ENCODE measurements around the gene C5orf15. TPM values are rescaled to one million over a fixed set of nuclear protein-coding genes. Genes with fewer than 3 reads are reported as not detected.

Gene C5orf15
- total and polyA plus RNA-seq, 4 donors: 21.2 to 32.4 (median 28.7) TPM

GRCh38 chr5:133959643-133960042 is 8.8 kb downstream of the C5orf15 start:
- Histone ChIP-seq H3K9me3 (ENCODE audit: control insufficient read depth in 4 of 4, low read length in 3 of 4) (no peaks in the 10 kb centered on the region), H3K4me1 (ENCODE audit: control insufficient read depth in 4 of 4, insufficient read depth in 4 of 4, low read length in 3 of 4) (no peaks in the 10 kb centered on the region), H3K27ac (ENCODE audit: low read depth in 1 of 2, low read length in 2 of 2) (no peak overlapping the region), H3K36me3 (ENCODE audit: control insufficient read depth in 4 of 4, insufficient read depth in 3 of 4, low read depth in 1 of 4, low read length in 3 of 4) (peaks cover 2 to 9% (median 4%) of the 10 kb centered on the region in 4 donors), H3K4me3 (ENCODE audit: low read depth in 1 of 3, low read length in 3 of 3) (no peak overlapping the region), H3K9ac (ENCODE audit: low read depth in 1 of 2, low read length in 2 of 2) (no peak overlapping the region), H3K27me3 (ENCODE audit: control insufficient read depth in 4 of 4, insufficient read depth in 4 of 4, low read length in 3 of 4) (no peaks in the 10 kb centered on the region)
- 96% methylated on average over 11 of the region's 11 CpGs for WGBS
- TF ChIP-seq GABPA (IDR thresholded peaks at IDR 0.05 in 1 of 2, conservative IDR thresholded peaks at IDR 0.05 in 1 of 2): no peak
- no peak for TF ChIP-seq FOXA2 (IDR thresholded peaks at IDR 0.05)
- no peak for TF ChIP-seq YY1 (IDR thresholded peaks at IDR 0.05)
- no peak for TF ChIP-seq SP1 (IDR thresholded peaks at IDR 0.05)
- TF ChIP-seq, protein P1, sequence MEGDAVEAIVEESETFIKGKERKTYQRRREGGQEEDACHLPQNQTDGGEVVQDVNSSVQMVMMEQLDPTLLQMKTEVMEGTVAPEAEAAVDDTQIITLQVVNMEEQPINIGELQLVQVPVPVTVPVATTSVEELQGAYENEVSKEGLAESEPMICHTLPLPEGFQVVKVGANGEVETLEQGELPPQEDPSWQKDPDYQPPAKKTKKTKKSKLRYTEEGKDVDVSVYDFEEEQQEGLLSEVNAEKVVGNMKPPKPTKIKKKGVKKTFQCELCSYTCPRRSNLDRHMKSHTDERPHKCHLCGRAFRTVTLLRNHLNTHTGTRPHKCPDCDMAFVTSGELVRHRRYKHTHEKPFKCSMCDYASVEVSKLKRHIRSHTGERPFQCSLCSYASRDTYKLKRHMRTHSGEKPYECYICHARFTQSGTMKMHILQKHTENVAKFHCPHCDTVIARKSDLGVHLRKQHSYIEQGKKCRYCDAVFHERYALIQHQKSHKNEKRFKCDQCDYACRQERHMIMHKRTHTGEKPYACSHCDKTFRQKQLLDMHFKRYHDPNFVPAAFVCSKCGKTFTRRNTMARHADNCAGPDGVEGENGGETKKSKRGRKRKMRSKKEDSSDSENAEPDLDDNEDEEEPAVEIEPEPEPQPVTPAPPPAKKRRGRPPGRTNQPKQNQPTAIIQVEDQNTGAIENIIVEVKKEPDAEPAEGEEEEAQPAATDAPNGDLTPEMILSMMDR (IDR thresholded peaks at IDR 0.05; ENCODE audit: low read depth, low read length, missing input control): no peak
- TF ChIP-seq, protein P2, sequence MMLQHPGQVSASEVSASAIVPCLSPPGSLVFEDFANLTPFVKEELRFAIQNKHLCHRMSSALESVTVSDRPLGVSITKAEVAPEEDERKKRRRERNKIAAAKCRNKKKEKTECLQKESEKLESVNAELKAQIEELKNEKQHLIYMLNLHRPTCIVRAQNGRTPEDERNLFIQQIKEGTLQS (IDR thresholded peaks at IDR 0.05): no peak
- no peak for TF ChIP-seq HNF4A (conservative IDR thresholded peaks at IDR 0.05)
- DNase-seq (ENCODE audit: low spot score): no peak

DNA sequence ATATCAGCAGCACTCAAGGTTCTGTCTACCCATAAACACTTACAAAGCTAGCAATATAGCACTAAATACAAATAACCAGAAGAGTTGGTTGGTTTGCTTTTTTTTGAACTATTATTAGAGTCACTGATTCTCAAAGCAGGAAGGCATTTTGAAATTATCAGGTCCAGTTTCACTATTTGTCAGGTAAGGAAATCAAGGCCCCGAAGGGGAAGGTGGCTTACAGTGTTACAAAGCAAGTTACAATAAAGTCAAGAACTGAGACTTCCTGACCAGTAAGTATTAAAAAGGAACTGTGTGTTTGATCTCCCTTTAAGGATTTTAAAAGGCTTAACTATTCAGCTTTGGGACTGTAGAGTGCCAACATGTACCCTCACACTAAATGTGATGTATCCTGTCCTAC is 10.8 kb downstream of the C5orf15 start:
- Histone ChIP-seq H3K27ac (ENCODE audit: low read depth in 1 of 2, low read length in 2 of 2) (no peak overlapping the region), H3K36me3 (ENCODE audit: control insufficient read depth in 4 of 4, insufficient read depth in 3 of 4, low read depth in 1 of 4, low read length in 3 of 4) (peaks cover 2 to 9% (median 4%) of the 10 kb centered on the region in 4 donors), H3K9me3 (ENCODE audit: control insufficient read depth in 4 of 4, low read length in 3 of 4) (no peaks in the 10 kb centered on the region), H3K4me3 (ENCODE audit: low read depth in 1 of 3, low read length in 3 of 3) (no peak overlapping the region), H3K27me3 (ENCODE audit: control insufficient read depth in 4 of 4, insufficient read depth in 4 of 4, low read length in 3 of 4) (no peaks in the 10 kb centered on the region), H3K9ac (ENCODE audit: low read depth in 1 of 2, low read length in 2 of 2) (no peak overlapping the region), H3K4me1 (ENCODE audit: control insufficient read depth in 4 of 4, insufficient read depth in 4 of 4, low read length in 3 of 4) (peaks cover 0 to 14% (median 11%) of the 10 kb centered on the region in 4 donors)
- no peak for DNase-seq (ENCODE audit: low spot score)
- 83% methylated on average over 1 of the region's 1 CpG for WGBS
- no peak for TF ChIP-seq FOXA1 (IDR thresholded peaks at IDR 0.05)
- TF ChIP-seq, protein P3, sequence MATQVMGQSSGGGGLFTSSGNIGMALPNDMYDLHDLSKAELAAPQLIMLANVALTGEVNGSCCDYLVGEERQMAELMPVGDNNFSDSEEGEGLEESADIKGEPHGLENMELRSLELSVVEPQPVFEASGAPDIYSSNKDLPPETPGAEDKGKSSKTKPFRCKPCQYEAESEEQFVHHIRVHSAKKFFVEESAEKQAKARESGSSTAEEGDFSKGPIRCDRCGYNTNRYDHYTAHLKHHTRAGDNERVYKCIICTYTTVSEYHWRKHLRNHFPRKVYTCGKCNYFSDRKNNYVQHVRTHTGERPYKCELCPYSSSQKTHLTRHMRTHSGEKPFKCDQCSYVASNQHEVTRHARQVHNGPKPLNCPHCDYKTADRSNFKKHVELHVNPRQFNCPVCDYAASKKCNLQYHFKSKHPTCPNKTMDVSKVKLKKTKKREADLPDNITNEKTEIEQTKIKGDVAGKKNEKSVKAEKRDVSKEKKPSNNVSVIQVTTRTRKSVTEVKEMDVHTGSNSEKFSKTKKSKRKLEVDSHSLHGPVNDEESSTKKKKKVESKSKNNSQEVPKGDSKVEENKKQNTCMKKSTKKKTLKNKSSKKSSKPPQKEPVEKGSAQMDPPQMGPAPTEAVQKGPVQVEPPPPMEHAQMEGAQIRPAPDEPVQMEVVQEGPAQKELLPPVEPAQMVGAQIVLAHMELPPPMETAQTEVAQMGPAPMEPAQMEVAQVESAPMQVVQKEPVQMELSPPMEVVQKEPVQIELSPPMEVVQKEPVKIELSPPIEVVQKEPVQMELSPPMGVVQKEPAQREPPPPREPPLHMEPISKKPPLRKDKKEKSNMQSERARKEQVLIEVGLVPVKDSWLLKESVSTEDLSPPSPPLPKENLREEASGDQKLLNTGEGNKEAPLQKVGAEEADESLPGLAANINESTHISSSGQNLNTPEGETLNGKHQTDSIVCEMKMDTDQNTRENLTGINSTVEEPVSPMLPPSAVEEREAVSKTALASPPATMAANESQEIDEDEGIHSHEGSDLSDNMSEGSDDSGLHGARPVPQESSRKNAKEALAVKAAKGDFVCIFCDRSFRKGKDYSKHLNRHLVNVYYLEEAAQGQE (IDR thresholded peaks at IDR 0.05): no peak
- TF ChIP-seq, protein P1 (IDR thresholded peaks at IDR 0.05; ENCODE audit: low read depth, low read length, missing input control): no peak
- TF ChIP-seq, protein P4, sequence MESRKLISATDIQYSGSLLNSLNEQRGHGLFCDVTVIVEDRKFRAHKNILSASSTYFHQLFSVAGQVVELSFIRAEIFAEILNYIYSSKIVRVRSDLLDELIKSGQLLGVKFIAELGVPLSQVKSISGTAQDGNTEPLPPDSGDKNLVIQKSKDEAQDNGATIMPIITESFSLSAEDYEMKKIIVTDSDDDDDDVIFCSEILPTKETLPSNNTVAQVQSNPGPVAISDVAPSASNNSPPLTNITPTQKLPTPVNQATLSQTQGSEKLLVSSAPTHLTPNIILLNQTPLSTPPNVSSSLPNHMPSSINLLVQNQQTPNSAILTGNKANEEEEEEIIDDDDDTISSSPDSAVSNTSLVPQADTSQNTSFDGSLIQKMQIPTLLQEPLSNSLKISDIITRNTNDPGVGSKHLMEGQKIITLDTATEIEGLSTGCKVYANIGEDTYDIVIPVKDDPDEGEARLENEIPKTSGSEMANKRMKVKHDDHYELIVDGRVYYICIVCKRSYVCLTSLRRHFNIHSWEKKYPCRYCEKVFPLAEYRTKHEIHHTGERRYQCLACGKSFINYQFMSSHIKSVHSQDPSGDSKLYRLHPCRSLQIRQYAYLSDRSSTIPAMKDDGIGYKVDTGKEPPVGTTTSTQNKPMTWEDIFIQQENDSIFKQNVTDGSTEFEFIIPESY (IDR thresholded peaks at IDR 0.05): no peak
- TF ChIP-seq FOXA2 (IDR thresholded peaks at IDR 0.05): no peak
- no peak for TF ChIP-seq HNF4A (conservative IDR thresholded peaks at IDR 0.05)
- no peak for TF ChIP-seq NR2F2 (IDR thresholded peaks at IDR 0.05)
- TF ChIP-seq JUND (IDR thresholded peaks at IDR 0.05): no peak
- TF ChIP-seq RXRA (IDR thresholded peaks at IDR 0.05): no peak
- TF ChIP-seq HNF4G (IDR thresholded peaks at IDR 0.05): no peak
- no peak for TF ChIP-seq SP1 (IDR thresholded peaks at IDR 0.05)
- TF ChIP-seq EGR1 (IDR thresholded peaks at IDR 0.05; ENCODE audit: low read depth in 2 of 2): no peak
- TF ChIP-seq GABPA (IDR thresholded peaks at IDR 0.05 in 1 of 2, conservative IDR thresholded peaks at IDR 0.05 in 1 of 2): no peak
- TF ChIP-seq, protein P2 (IDR thresholded peaks at IDR 0.05): no peak
- no peak for TF ChIP-seq YY1 (IDR thresholded peaks at IDR 0.05)
- no peak for TF ChIP-seq RAD21 (IDR thresholded peaks at IDR 0.05)
- no peak for TF ChIP-seq TAF1 (conservative IDR thresholded peaks at IDR 0.05)
- TF ChIP-seq MAX (IDR thresholded peaks at IDR 0.05): no peak
